Tongue (tissue), 2 donors: ENCODE measurements around the gene PRKAR1A. TPM values are rescaled to one million over a fixed set of nuclear protein-coding genes. Genes with fewer than 3 reads are reported as not detected.
A peak's percentile ranks its signal among the peaks of the same experiment; 100 is the strongest.

Source experiments
- DNase-seq: peaks from one replicate; pipeline ENCODE4 v3.0.0-alpha.2; 2015
- total RNA-seq: library from RNA; depleted of rRNA; stranded (reverse); fragments of >200 nt; gene quantifications from one replicate; pipeline ENCODE4 v1.2.3, GENCODE V29; 2014

PRKAR1A gene
- total RNA-seq, 1 donor from 2014 or later = 578 TPM

GRCh38 chr17:68542698-68543463 is 30.7 kb downstream of the PRKAR1A start:
- no peak for DNase-seq

DNA sequence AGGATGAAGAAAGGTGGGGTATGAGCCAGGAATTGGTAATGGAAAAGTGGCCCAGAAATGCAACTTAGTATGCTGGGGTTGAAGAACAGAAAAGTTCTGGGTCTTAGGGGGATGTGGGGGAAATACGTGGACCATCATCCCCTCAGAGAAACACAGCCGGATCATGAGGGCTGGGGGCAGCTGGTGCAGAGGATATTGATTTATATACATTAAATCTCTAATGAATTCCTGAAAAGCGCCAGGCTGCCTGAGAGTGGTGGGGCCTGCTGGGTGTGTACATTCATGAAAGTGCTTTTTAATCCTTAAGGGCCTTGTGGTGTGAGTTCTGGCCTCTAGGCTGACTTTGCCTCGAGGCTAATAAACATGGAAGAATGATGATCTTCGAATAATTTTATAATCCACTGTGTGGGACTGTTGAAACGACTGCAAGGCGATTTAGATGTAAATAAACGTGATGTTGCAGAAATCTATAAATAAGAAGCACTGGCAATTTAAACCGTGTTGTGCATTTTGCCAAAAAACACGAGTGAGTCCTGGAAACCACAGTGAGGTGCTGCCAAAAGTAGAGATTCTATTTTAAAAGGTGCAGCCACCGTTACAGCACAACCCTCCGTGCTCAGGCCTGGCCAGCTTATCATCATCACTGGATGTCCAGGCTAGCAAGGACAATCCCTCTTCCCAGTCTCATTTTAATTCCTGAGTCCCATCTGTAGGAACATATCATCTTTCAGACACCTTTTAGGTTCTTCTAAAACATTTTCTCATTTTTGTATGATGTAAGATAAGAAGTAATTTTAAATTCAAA is 32.1 kb downstream of the PRKAR1A start:
- DNase-seq = no peak

DNA sequence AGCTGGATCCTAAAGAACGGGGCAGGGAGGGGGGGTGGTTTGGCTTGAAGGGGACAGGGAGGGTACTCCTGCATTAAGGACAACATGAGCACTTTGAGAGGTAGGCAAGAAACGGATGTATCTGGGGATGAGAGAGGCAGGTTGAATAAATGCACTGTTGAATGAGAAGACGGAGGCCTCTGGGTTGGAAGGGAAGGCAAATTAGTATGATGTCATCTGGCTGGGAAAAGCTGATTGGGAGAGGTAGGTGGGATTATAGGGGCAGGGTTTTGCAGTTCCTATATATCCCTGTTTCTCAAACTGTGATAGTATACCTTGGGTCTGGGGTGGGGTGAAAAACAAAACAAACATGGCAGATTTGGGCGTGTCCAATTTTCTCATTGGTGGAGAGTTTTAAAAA is 44.3 kb downstream of the PRKAR1A start:
- DNase-seq = no peak

GRCh38 chr17:68559316-68559715 is 47.1 kb downstream of the PRKAR1A start:
- no peak for DNase-seq

DNA sequence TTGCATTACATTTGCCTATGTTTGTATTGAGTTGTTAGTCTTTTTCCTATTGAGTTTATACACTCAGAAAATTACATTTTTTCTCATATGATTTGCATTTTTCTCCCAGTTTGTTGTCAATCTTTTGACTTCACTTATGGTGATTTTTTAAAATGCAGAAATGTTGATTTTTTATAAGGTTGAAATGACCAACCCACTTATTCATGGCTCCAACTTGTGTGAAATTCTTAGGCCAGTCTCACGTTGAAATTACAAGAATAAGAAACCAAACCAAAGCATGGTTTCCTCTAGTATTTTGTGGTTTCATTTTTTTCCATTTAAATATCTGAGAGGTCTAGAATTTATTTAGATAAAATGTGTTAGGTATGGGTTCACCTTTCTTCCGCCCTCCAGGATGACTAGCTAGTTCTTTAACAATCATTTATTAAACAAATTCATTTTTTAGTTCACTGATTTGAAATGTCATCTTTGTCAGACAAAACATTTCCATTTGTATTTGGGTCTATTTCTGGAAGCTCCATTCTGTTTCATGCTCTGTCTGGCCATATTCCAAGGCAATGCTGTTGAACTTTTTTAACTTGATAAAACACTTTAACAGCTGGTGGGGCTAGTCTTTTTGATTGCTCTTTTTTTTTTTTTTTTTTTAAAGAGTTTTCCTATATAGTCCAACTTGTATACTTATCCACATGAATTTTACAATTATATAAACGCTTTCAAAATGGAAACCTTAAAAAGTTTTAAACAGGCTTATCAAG is 48.9 kb downstream of the PRKAR1A start:
- DNase-seq = no peak

GRCh38 chr17:68562736-68563135 is 50.5 kb downstream of the PRKAR1A start:
- DNase-seq = no peak

DNA sequence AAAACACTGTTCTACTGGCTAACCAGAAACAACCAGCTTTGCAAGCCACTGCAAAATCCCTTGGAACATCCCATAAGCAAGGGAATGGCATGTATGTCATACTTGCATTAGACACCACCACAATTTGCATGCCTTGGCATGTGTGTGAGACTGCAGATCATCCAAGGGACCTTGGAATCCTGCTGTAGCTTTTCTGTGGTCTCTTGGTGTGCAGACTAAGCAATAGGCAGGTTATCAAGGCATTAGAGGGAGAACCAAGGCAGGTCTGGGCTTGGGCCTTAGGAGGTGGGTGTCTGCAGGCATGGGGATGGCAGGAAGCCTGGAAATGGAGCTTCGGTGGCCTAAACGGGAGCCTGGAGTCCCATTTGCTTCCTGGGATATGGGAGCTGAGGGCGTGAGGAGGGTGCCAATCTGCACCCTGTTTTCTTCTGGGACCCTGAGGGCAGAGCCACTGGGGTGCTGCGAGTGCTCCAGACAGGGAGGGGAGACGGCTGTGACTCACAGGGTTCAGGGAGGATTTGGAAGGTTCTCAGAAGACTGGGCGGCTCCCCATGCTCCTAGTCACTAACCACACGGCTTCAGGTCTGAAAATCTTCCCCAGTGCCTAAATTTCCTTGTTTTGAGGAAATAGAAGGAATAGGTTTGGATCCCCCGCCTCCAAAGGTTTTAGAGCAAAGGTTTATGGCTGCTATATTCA is 52.3 kb downstream of the PRKAR1A start:
- DNase-seq = no peak

DNA sequence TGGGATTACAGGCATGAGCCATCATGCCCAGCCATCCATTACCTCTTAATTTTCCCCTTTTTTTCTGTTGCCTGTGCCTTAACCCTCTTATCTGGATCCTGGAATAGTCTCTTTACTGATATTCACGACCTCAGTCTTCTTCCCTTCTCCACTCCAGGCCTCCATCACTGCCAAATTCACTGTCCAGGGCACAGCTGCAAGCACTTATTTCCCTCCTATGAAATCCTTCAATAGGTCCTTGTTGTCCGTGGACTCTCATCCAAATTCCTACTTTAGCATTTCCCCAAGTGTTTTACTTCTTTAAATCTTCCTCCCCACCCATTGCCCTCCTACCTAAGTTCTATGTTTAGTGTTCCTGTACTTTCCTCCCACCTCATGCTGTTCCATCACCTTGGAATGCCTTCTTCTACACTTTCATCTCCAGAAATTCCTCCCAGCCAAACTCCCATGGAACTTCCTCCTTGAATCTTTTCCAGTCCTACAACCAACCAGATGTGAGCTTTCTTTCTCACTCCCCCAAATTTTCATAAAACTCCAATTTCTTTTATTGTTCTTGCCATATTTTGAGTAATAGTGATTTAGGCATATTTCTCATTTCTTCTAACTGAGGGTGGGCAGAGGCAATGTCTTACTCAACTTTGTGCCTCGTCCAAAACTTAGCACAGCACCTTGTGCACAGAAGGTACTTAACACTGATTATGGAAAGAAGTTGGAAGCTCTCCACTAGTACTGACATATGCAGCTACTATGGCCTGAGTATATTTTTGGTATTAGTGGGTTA is 53.6 kb downstream of the PRKAR1A start:
- no peak for DNase-seq

- DNase-seq = no peak
These were observed 54.2 kb downstream of the PRKAR1A start for GRCh38 chr17:68566442-68566738.

DNA sequence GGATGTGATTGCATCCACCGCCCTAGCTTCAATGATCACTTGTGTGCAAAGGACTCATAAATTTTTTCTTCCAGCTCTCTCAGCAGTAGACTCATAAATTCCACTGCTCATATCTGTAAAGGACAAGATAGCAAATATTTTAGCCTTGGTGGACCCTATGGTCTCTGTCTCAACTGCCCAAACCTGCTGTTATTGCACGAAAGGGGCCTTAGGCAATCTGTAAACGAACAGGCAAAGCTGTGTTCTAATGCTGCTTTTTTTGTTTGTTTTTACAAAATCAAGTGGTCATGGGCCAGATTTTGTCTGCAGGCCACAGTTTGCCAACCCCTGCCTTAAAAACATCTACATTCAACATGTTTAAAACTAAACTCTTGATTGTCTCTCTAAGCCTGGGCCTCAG is 54.8 kb downstream of the PRKAR1A start:
- no peak for DNase-seq

- no peak for DNase-seq
These were observed 55.4 kb downstream of the PRKAR1A start for GRCh38 chr17:68567581-68567980.

DNA sequence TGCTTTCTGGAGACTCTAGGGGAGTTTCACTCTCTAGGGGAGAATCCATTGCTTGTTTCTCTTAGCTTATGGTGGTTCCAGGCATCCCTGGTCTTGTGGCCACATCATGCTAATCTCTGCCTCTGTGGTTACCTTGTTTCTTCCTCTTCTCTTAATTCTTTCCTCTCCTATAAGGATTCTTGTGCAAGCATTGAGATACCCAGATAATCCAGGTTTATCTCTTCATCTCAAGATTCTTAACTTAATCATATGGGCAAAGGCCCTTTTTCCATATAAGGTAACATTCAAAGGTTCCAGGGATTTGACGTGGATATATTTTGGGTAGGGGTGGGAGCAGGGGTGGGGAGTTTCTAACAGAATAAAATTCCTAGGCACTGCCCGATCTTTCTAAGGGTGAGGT is 56.4 kb downstream of the PRKAR1A start:
- DNase-seq = no peak

DNA sequence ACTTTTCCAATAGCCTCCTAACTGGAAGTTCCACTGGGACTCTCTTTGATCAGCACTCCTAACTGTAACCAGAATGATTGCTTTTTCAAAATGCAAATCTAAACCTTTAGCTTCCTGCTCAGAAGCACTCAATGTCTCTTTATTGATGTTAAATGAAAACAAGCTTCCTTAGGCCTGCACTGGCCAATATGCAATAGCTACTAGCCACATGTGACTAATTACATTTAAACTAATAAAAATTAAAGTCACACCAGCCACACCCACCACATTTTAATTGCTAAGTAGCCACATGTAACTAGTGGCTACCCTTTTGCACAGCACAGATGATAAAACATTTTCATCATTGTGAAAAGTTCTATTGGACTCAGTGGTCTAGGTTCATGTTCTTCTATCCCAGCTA is 57.1 kb downstream of the PRKAR1A start:
- no peak for DNase-seq

- DNase-seq = no peak
These were observed 58.3 kb downstream of the PRKAR1A start for GRCh38 chr17:68570526-68570925.

DNA sequence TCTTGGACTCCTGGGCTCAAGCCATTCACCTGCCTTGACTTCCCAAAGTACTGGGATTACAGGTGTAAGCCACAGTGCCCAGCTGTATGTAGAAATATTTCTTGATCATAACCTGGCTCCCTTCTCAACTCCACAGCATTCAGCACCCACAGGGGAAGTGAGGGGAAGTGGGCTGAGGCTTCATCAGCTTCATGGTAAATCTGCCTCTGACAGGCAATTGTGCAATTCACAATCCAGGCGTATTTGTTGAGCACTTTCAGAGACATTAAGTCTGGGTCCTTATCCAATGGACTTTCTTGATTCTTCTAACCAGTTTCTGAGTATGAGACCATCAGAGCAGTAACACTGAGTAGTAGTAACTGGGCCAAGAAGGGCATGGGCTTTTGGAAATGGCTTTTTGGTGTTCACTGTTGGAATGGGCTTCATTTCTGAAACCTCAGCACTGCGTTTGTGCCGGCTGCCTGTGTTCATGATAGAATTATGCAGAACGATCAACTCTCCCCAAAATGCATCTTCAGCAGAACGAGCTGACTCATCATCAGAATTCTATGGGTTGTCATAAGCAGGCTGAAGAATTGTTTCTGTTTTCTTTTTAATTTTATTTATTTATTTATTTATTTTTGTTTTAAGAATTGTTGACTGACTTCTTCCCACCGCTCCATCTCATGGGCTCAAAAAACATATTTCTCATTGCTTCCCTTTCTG is 60.1 kb downstream of the PRKAR1A start:
- DNase-seq = no peak

DNA sequence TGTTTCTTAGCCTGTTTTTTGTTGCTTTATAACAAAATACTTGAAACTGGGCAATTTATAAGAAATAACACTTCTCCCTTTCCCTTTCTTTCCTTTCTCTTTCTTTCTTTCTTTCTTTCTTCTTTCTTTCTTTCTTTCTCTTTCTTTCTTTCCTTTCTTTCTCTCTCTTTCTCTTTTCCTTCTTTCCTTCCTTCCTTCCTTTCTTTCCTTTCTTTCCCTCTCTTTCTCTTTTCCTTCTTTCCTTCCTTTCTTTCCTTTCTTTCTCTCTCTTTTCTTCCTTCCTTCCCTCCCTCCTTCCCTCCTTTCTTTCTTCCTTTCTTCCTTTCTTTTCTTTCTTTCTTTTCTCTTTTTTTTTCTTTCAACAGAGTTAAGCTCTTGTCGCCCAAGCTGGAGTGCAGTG is 61.1 kb downstream of the PRKAR1A start:
- DNase-seq = no peak

- DNase-seq = no peak
These were observed 63.9 kb downstream of the PRKAR1A start for GRCh38 chr17:68576137-68576536.

- DNase-seq = peak; percentile 78
These were observed 64.7 kb downstream of the PRKAR1A start for GRCh38 chr17:68576811-68577496.

DNA sequence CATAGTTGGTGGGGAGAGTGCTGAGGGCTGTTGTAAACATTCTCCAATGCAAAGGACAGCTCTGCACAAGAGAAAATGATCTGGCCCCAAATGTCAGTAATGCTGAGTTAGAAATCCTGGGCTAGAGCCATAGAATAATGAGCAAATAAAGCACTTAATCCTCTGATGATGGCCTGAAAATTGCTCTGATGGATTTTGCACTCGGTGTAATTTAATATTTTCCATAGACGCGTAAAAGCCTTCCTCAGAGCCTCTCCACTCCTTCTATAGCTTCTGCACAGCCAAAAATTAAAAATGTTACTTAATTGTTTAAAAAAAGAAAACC is 65.2 kb downstream of the PRKAR1A start:
- DNase-seq = peak; percentile 87

DNA sequence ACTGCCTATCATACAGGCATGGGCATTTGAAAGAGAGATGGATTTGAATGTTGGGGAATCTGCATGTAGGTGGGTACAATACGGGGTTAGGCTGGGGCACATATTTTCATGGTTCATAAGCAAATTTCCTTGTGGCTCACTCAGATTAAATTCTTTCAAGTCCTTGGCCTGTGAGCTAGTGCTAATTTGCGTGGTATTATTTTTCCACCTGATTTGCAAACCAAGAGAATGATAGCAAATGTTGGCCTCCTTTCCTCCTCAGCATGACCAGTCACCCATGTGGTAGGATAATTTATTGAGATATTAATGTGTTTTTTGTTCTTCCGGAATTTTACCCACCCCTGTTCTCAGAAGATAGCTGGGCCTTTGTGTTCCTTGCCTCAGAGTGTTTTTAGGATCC is 66.0 kb downstream of the PRKAR1A start:
- DNase-seq = peak; percentile 39
